ENCODE results near the gene PEX26.
"Not testable (repeated sequence)": the region's sequence is repeated elsewhere in the genome, so short reads cannot be mapped to it uniquely, and the experiment has no call there.

Gene PEX26

GRCh38 chr22:18119409-18120110 lies 41.8 kb downstream of the PEX26 start:
- H3K4me3 ChIP-seq (ENCODE audit: low read depth, low read length): no peak overlapping the region
- in situ Hi-C loops (cut with HindIII; ENCODE audit: low sequenced_read_pairs): no loop called here
- TF ChIP-seq CTCF (IDR thresholded peaks at IDR 0.05; ENCODE audit: low read depth, low read length, missing control alignments): no peak
- DNase-seq (ENCODE audit: low read depth): no peak

GRCh38 chr22:18120857-18121256 lies 43.1 kb downstream of the PEX26 start:
- no peak for DNase-seq (ENCODE audit: low read depth)
- in situ Hi-C loops (cut with HindIII; ENCODE audit: low sequenced_read_pairs): no loop called here
- H3K4me3 ChIP-seq (ENCODE audit: low read depth, low read length): no peak overlapping the region
- no peak for TF ChIP-seq CTCF (IDR thresholded peaks at IDR 0.05; ENCODE audit: low read depth, low read length, missing control alignments)

- H3K4me3 ChIP-seq (ENCODE audit: low read depth, low read length): no peak overlapping the region
- in situ Hi-C loops (cut with HindIII; ENCODE audit: low sequenced_read_pairs): no loop called here
- no peak for DNase-seq (ENCODE audit: low read depth)
- TF ChIP-seq CTCF (IDR thresholded peaks at IDR 0.05; ENCODE audit: low read depth, low read length, missing control alignments): no peak
Observed at GRCh38 chr22:18121506-18121905, 43.7 kb downstream of the PEX26 start.

DNA sequence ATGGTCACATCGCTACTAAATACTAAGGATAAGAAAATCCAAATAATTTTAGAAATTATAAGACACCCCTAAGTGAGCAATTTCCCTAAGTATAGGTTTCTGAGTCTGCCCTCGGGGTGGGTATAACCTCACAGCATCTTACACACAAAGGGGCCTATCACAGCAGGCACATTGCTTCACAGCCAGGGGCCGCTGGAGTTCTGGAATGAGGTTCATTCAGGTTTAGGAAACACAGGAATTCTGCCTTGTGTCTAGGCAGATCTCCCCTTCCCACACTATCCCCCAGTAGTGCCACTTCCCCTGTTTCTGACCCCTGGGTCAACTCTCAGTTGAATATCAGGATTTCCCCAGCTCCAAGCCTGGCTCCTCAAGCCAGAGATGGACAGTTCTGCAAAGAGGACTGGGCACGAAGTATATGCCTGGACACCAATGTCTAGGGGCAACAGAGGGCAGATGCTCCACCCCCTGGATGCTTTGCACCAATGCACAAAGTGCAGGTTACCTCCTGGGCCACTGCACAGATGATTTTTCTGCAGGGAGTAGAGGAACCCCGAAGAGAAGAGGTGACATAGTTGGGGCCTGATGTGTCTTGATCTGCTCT lies 44.3 kb downstream of the PEX26 start:
- in situ Hi-C loops (cut with HindIII; ENCODE audit: low sequenced_read_pairs): no loop called here
- no peak overlapping the region for H3K4me3 ChIP-seq (ENCODE audit: low read depth, low read length)
- TF ChIP-seq CTCF (IDR thresholded peaks at IDR 0.05; ENCODE audit: low read depth, low read length, missing control alignments): no peak
- no peak for DNase-seq (ENCODE audit: low read depth)

GRCh38 chr22:18123476-18124025 lies 45.8 kb downstream of the PEX26 start:
- DNase-seq (ENCODE audit: low read depth); H3K4me3 ChIP-seq (ENCODE audit: low read depth, low read length); in situ Hi-C loops (cut with HindIII; ENCODE audit: low sequenced_read_pairs): not testable (repeated sequence)

- in situ Hi-C loops (cut with HindIII; ENCODE audit: low sequenced_read_pairs): no loop called here
- TF ChIP-seq CTCF (IDR thresholded peaks at IDR 0.05; ENCODE audit: low read depth, low read length, missing control alignments): no peak
- H3K4me3 ChIP-seq (ENCODE audit: low read depth, low read length): no peak overlapping the region
- DNase-seq (ENCODE audit: low read depth): no peak
Observed at GRCh38 chr22:18126606-18127005, 48.8 kb downstream of the PEX26 start.

DNA sequence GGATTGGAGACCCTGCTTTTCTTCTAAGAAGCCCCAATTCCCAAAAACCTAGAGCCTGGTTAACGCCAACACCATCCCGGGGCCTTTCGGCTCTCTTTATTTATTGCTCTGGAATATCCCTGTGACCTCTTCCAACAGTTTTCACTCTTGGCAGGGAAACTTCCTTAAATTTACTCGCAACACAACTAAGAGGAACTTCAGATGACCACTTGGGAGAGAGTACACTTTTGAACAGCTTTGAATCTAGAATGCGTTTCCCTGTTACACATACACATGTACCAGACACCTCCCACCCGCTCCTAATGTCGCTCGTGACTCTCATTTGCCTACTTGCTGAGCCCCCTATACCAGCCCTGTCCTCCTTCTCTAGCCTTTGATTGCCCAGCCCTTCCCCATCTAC lies 52.2 kb downstream of the PEX26 start:
- DNase-seq (ENCODE audit: low read depth): no peak
- no peak for TF ChIP-seq CTCF (IDR thresholded peaks at IDR 0.05; ENCODE audit: low read depth, low read length, missing control alignments)
- in situ Hi-C loops (cut with HindIII; ENCODE audit: low sequenced_read_pairs): no loop called here
- H3K4me3 ChIP-seq (ENCODE audit: low read depth, low read length): no peak overlapping the region
